ENCODE measurements around the gene MB21D2.

The MB21D2 gene

GRCh38 chr3:192843119-192843518 lies 74.5 kb downstream of the MB21D2 start:
- TF ChIP-seq CTCF (conservative IDR thresholded peaks at IDR 0.05; ENCODE audit: low read depth, low read length), result no peak
- H3K4me3 ChIP-seq (ENCODE audit: low read length), result no peak overlapping the region
- no peak for DNase-seq (ENCODE audit: low read depth)

- DNase-seq (ENCODE audit: low read depth), result no peak
- no peak for TF ChIP-seq CTCF (conservative IDR thresholded peaks at IDR 0.05; ENCODE audit: low read depth, low read length)
- H3K4me3 ChIP-seq (ENCODE audit: low read length), result no peak overlapping the region
These were observed 74.9 kb downstream of the MB21D2 start for GRCh38 chr3:192842711-192843110.

- TF ChIP-seq CTCF (conservative IDR thresholded peaks at IDR 0.05; ENCODE audit: low read depth, low read length), result no peak
- no peak for DNase-seq (ENCODE audit: low read depth)
These were observed 75.5 kb downstream of the MB21D2 start for GRCh38 chr3:192842138-192842537.

GRCh38 chr3:192841428-192841827 lies 76.2 kb downstream of the MB21D2 start:
- H3K4me3 ChIP-seq (ENCODE audit: low read length), result no peak overlapping the region
- TF ChIP-seq CTCF (conservative IDR thresholded peaks at IDR 0.05; ENCODE audit: low read depth, low read length), result no peak
- DNase-seq (ENCODE audit: low read depth), result no peak

More at GRCh38 chr3:192842138-192842537, 75.5 kb downstream of the MB21D2 start:
- H3K4me3 ChIP-seq (ENCODE audit: low read length), result no peak overlapping the region

GRCh38 chr3:192840143-192840836 lies 77.4 kb downstream of the MB21D2 start:
- DNase-seq (ENCODE audit: low read depth), result no peak
- H3K4me3 ChIP-seq (ENCODE audit: low read length), result no peak overlapping the region
- TF ChIP-seq CTCF (conservative IDR thresholded peaks at IDR 0.05; ENCODE audit: low read depth, low read length), result no peak

GRCh38 chr3:192835818-192836815 lies 81.5 kb downstream of the MB21D2 start:
- DNase-seq (ENCODE audit: low read depth), result no peak
- TF ChIP-seq CTCF (conservative IDR thresholded peaks at IDR 0.05; ENCODE audit: low read depth, low read length), result no peak
- H3K4me3 ChIP-seq (ENCODE audit: low read length), result no peak overlapping the region
